Non-pigmented ciliary epithelial cell (primary cell): ENCODE results near the gene GTSE1.

Source experiments
- DNase-seq: peaks from one replicate; pipeline ENCODE4 v3.0.0-alpha.2; 2010; ENCODE audit warnings: low read depth

GTSE1 gene

GRCh38 chr22:46327691-46328465 lies 31.2 kb downstream of the GTSE1 start:
- no peak for DNase-seq

- no peak for DNase-seq
Measured at GRCh38 chr22:46328797-46329196, 32.1 kb downstream of the GTSE1 start.

- DNase-seq = no peak
Measured at GRCh38 chr22:46329616-46330015, 32.9 kb downstream of the GTSE1 start.

- no peak for DNase-seq
Measured at GRCh38 chr22:46330426-46330825, 33.8 kb downstream of the GTSE1 start.

- no peak for DNase-seq
Measured at GRCh38 chr22:46331496-46331895, 34.8 kb downstream of the GTSE1 start.

GRCh38 chr22:46335201-46336118 lies 38.8 kb downstream of the GTSE1 start, which contains the start of gene TRMU:
Gene TRMU (plus strand): TSS chr22:46335714. CDS start chr22:46335765, 51 bp downstream.
- peak; percentile 19 for DNase-seq

GRCh38 chr22:46336119-46337078 lies 39.7 kb downstream of the GTSE1 start:
- no peak for DNase-seq

GRCh38 chr22:46337870-46338269 lies 41.2 kb downstream of the GTSE1 start:
- DNase-seq = no peak

GRCh38 chr22:46338636-46339035 lies 42.0 kb downstream of the GTSE1 start:
- no peak for DNase-seq

GRCh38 chr22:46339956-46340355 lies 43.3 kb downstream of the GTSE1 start:
- no peak for DNase-seq

- DNase-seq = no peak
Measured at GRCh38 chr22:46340676-46341075, 44.0 kb downstream of the GTSE1 start.

- DNase-seq = no peak
Measured at GRCh38 chr22:46346680-46347405, 50.2 kb downstream of the GTSE1 start.

GRCh38 chr22:46347646-46348045 lies 51.0 kb downstream of the GTSE1 start:
- no peak for DNase-seq

- DNase-seq = no peak
Measured at GRCh38 chr22:46348099-46348695, 51.5 kb downstream of the GTSE1 start.

GRCh38 chr22:46349238-46349637 lies 52.6 kb downstream of the GTSE1 start:
- no peak for DNase-seq

GRCh38 chr22:46349681-46350080 lies 53.0 kb downstream of the GTSE1 start:
- no peak for DNase-seq

GRCh38 chr22:46350121-46350520 lies 53.5 kb downstream of the GTSE1 start:
- no peak for DNase-seq

GRCh38 chr22:46350646-46351045 lies 54.0 kb downstream of the GTSE1 start:
- DNase-seq = no peak

- DNase-seq = no peak
Measured at GRCh38 chr22:46351131-46351735, 54.6 kb downstream of the GTSE1 start.

GRCh38 chr22:46351767-46352166 lies 55.1 kb downstream of the GTSE1 start:
- no peak for DNase-seq
